Colonic mucosa (tissue), 4 donors: Measurements from ENCODE around the gene EYS. TPM values are rescaled to one million over a fixed set of nuclear protein-coding genes. Genes with fewer than 3 reads are reported as not detected.

Source experiments
- DNase-seq: peaks from one replicate; pipeline ENCODE4 v3.0.0-alpha.2; 2020
- H3K27ac ChIP-seq: fragments of 200-600 bp; one replicate; pipeline ENCODE4 v1.8.0; 2021
- H3K27me3 ChIP-seq: fragments of 200-600 bp; one replicate; pipeline ENCODE4 v1.8.0; 2021
- H3K36me3 ChIP-seq: fragments of 200-600 bp; one replicate; pipeline ENCODE4 v1.8.0; 2021
- H3K4me1 ChIP-seq: fragments of 200-600 bp; one replicate; pipeline ENCODE4 v1.8.0; 2021; ENCODE audit warnings: mild to moderate bottlenecking
- H3K4me3 ChIP-seq: fragments of 200-600 bp; one replicate; pipeline ENCODE4 v1.8.0; 2021
- H3K9ac ChIP-seq, 2 donors: one replicate each; pipeline ENCODE4 v1.7.0; 2013; ENCODE audit warnings: control low read depth in 2 of 2, low read depth in 2 of 2, low read length in 2 of 2
- H3K9me3 ChIP-seq: fragments of 200-600 bp; one replicate; pipeline ENCODE4 v1.8.0; 2021
- CTCF ChIP-seq: fragments of 200-600 bp; IDR thresholded peaks from one replicate; pipeline ENCODE4 v1.8.0; 2022; ENCODE audit warnings: antibody characterized with exemption, mild to moderate bottlenecking
- intact Hi-C: fragments of 100-400 bp; cut with DNase I; formaldehyde crosslinking; loops from one replicate; pipeline ENCODE4 v1.14.1; 2022
- total RNA-seq, 2 donors: library from RNA; stranded (reverse); fragmentation: NEBNext Ultra II Directional in 1 of 2; extraction: Animal tissue kit (Norgen Biotek cat#: 25700) in 1 of 2; gene quantifications; one replicate each; pipeline ENCODE4 v1.2.1, GENCODE V29; 2021
- donor health status: healthy.
- donor health status: DM: no; HTN: no; CAD: no.
- donor health status: DM: no; HTN: no; CAD: no.

Gene EYS
- total RNA-seq, 2 donors from 2014 or later = 0.64 to 0.82 TPM

- Histone ChIP-seq H3K27ac (no peak overlapping the region), H3K4me3 (no peak overlapping the region), H3K27me3 (no peaks in the 10 kb centered on the region), H3K9ac (no peak overlapping the region), H3K9me3 (no peaks in the 10 kb centered on the region), H3K36me3 (no peaks in the 10 kb centered on the region), H3K4me1 (no peaks in the 10 kb centered on the region)
- no peak for DNase-seq
- no peak for TF ChIP-seq CTCF
- intact Hi-C loops = no loop called here
These were observed 458.9 kb downstream of the EYS start for GRCh38 chr6:65248101-65248610.

GRCh38 chr6:65231616-65232015 lies 475.4 kb downstream of the EYS start:
- no peak for DNase-seq
- TF ChIP-seq CTCF = no peak
- intact Hi-C loops = no loop called here

GRCh38 chr6:65229825-65230224 lies 477.2 kb downstream of the EYS start:
- Histone ChIP-seq H3K27ac (no peak overlapping the region), H3K9ac (no peak overlapping the region), H3K4me1 (no peaks in the 10 kb centered on the region), H3K9me3 (no peaks in the 10 kb centered on the region), H3K27me3 (no peaks in the 10 kb centered on the region), H3K36me3 (no peaks in the 10 kb centered on the region), H3K4me3 (no peak overlapping the region)
- TF ChIP-seq CTCF = no peak
- no peak for DNase-seq
- intact Hi-C loops = no loop called here

More at GRCh38 chr6:65231616-65232015, 475.4 kb downstream of the EYS start:
- Histone ChIP-seq H3K9ac (no peak overlapping the region), H3K27me3 (no peaks in the 10 kb centered on the region), H3K4me3 (no peak overlapping the region), H3K9me3 (no peaks in the 10 kb centered on the region), H3K36me3 (no peaks in the 10 kb centered on the region), H3K4me1 (no peaks in the 10 kb centered on the region), H3K27ac (no peak overlapping the region)

- intact Hi-C loops = no loop called here
- Histone ChIP-seq H3K4me3 (no peak overlapping the region), H3K4me1 (no peaks in the 10 kb centered on the region), H3K9me3 (no peaks in the 10 kb centered on the region), H3K9ac (no peak overlapping the region), H3K36me3 (no peaks in the 10 kb centered on the region), H3K27me3 (no peaks in the 10 kb centered on the region), H3K27ac (no peak overlapping the region)
- no peak for DNase-seq
- no peak for TF ChIP-seq CTCF
These were observed 485.9 kb downstream of the EYS start for GRCh38 chr6:65221153-65221552.

- TF ChIP-seq CTCF = no peak
- Histone ChIP-seq H3K4me1 (no peaks in the 10 kb centered on the region), H3K36me3 (no peaks in the 10 kb centered on the region), H3K27ac (no peak overlapping the region), H3K9ac (no peak overlapping the region), H3K9me3 (no peaks in the 10 kb centered on the region), H3K27me3 (no peaks in the 10 kb centered on the region), H3K4me3 (no peak overlapping the region)
- intact Hi-C loops = no loop called here
- no peak for DNase-seq
These were observed 504.3 kb downstream of the EYS start for GRCh38 chr6:65202738-65203137.
